NCI-H1694 (cell line): ENCODE measurements around the gene FSCN2.

ENCODE experiments used
- DNase-seq: peaks from one replicate; lab custom pipeline; 2025; lab: John Stamatoyannopoulos, UW

FSCN2 gene

DNA sequence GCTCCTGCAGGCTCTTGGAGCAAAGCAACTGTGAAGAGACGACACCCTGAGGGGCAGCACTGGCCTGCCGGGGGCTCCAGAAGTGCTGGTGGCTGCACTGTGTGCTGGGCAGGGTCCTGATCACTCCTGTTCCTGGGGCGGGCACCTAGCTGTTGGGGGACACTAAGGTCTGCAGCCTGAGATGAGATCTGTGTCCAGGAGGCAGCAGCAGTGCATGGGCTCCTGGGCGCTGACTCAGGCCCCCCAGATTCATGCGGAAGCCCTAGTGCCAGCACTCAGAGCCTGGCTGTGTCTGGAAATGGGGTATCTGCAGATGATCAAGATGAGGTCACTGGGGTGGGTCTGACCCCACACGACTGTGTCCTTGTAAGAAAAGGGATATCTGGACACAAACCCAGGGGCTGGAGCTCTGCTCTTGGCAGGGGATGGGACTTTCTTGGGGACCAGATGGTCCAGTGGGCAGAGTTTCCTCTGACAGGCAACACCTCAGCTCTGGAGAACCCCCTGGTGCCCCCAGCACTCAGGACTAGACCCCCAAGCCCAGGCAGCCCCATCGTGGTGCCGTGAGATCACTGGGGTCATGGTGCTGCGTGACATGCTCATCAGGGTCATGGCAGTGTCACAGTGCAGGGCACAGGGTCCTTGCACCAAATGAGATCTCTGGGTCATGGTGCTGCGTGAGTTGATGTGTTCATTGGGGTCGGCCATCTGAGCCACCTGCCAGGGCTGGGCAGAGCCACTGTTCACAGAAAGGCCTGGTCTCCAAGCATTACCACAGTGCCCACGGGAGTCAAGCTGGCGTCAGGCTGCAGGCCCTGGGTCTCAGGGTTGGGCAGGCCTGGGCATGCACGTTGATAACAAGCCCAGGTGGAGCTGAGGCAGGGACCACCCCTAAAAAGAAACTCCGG lies 14.5 kb downstream of the FSCN2 start:
- DNase-seq = no peak

GRCh38 chr17:81543339-81543675 lies 15.1 kb downstream of the FSCN2 start:
- no peak for DNase-seq

- DNase-seq = no peak
These were observed 15.6 kb downstream of the FSCN2 start for GRCh38 chr17:81543756-81544155.

DNA sequence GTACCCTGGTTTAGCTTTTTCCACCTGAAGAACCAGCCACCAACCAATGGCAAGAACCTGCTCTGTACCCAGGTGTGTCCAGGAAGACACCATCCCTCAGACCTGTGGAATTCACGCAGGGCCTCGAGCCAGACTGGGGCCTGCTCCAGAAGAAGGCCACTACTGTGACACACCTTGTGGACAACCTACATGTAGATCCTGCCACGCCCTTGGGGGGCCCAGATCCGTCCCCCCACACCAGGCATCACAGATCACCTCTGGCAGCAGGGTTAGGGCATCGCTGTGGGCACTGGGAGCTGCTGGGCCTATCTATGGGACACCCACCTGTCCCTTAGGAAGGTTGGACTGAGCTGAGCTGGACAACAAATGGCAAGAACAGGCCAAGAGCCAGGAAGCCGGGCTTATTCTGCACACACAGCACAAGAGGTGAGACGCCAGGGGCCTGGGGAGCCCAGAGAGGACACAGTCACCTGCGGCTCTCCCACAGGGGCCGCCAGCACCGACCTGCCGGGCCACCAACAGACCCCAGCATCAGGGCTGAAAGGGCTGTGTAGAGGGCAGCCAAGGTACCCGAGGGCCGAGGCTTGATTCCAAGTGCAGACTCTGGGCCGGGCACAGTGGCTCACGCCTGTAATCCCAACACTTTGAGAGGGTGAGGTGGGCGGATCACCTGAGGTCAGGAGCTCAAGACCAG lies 16.3 kb downstream of the FSCN2 start:
- no peak for DNase-seq

- no peak for DNase-seq
These were observed 17.2 kb downstream of the FSCN2 start for GRCh38 chr17:81545160-81545949.

DNA sequence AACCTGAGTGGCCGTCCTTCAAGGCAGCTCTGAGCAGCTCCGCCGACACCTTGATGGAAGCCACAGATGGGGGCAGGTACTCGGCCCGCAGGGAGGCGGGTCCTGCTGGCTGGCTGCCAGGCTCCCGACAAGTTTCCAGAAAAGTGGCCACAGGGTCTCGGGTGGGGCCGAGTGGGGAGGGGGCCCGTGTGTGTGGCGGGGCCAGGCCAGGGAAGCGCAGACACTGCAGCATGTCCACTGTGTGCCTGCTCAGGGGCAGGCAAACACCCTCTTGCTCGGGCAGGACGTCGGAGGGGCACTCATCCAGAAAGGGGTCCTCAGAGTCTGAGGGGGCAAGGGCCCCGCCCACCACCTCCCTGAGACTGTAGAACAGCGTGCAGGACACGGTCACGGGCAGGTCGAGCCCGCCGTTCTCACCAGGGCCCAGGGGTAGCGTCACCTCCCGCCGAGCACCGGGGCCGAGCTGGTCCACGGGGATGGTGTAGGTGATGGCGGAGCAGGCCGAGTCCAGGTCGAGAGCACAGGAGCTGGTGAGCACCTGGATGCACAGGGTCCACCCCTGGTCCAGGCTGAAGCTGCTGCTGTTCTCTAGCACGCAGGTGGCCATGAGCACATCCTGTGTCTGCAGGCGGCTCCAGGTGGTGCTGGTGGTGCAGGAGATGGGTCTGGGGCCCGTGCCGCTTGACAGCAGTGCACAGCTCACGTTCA lies 18.9 kb downstream of the FSCN2 start:
- no peak for DNase-seq

GRCh38 chr17:81547614-81547982 lies 19.4 kb downstream of the FSCN2 start:
- no peak for DNase-seq

DNA sequence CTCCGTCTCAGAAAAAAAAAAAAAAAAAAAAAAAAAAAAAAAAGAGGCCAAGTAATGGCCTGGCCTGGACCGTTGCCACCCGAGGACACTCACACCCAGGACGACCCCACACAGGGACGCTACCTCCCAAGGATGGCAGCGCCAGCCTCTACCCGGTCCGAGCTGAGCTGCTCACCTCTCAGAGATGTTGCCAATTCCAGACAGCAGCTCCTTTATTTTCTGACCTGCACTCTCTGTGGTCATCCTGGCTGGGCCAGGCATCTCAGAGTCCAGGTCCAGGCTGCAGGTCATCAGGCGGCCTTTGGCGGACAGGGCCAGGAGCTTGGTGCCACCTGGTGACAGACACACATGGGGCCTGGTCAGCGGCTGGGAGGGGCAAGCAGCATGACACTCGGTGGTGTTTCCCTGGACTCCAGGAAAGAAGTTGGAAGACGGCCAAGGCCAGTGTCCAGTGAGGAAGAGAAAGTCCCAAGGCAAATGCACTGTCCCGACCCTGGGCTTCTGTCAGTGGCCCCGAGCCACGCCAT lies 20.9 kb downstream of the FSCN2 start:
- no peak for DNase-seq

- no peak for DNase-seq
These were observed 21.6 kb downstream of the FSCN2 start for GRCh38 chr17:81549826-81550225.

DNA sequence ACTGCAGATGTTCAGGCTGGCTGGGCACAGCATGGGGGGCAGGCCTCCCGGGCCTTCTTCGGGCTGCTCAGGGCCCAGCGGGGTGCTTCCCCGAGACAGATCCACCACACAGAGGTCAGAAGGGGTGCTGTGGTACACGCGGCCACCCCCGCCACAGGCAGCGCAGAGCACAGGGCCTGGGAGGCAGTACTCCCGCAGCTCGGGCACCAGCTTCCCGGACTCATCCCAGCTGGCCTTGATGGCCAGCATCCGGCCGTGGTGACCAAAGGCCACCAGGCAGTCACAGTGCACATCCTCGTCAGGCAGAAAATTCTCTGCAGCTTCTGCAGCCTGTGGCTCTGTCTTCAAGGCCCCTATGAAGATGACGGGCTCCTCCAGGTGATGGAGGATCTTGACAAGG lies 22.1 kb downstream of the FSCN2 start:
- DNase-seq = no peak

GRCh38 chr17:81550830-81551457 lies 22.8 kb downstream of the FSCN2 start:
- DNase-seq = no peak

GRCh38 chr17:81551458-81552243 lies 23.5 kb downstream of the FSCN2 start:
- no peak for DNase-seq

- no peak for DNase-seq
These were observed 24.3 kb downstream of the FSCN2 start, which contains the start of gene FAAP100 for GRCh38 chr17:81552244-81553017. Gene FAAP100, minus strand, starts transcription at chr17:81552353. Its CDS starts 23 bp downstream, at chr17:81552330.

DNA sequence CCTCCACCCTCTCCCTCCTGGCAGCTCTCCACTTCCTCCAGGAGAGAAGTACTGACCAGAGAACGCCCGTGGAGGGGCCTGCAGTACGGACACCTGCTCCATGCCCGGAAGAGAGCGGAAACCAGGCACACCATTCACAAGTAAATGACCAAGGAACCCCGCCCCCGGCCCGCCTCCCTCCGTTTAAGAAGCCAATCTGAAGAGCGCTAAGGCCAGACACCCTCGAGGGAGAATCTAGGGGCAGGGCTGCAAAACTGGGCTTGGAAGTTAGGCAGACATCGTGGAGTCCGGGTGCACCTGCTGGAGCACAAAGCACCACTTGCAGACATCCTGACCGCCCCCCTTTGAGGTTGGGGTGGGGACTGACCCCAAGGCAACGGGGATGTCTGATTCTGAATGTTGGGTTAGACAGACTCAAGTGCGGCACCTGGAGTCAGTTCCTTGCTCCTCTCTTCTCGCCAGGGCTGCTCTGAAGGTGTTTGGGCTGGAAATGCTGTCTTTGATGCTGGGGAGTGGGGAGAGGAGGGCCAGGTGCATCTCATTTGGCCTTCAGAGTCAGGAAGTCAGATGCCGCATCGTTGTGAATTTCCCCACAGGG lies 24.9 kb downstream of the FSCN2 start:
- no peak for DNase-seq

GRCh38 chr17:81553616-81554181 lies 25.5 kb downstream of the FSCN2 start:
- no peak for DNase-seq

- no peak for DNase-seq
These were observed 28.1 kb downstream of the FSCN2 start for GRCh38 chr17:81556175-81556691.

DNA sequence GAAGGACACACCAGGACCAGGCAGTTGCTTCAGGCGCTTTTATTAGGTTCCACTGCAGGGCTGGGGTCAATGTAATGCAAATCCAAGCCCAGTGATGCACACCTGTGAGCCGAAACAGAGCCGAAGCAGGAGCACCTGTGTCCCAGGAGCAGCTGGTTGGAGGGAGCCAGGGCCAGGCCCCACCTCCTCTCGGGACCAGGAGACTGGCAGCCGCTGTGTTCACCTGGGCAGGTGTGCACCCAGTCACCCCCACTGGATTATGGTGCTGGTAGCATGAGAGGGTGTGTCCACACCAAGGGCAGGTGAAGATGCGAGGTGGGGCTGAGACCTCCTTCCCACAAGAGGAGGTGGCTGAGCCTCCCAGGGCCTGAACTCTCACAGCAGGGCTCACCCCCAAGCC lies 28.7 kb downstream of the FSCN2 start:
- DNase-seq = no peak

GRCh38 chr17:81557276-81558114 lies 29.3 kb downstream of the FSCN2 start:
- DNase-seq = no peak
